Fibroblast of pulmonary artery (primary cell): ENCODE measurements around the gene NCEH1.
A peak's percentile ranks its signal among the peaks of the same experiment; 100 is the strongest.

ENCODE experiments used
- DNase-seq: peaks from one replicate; pipeline ENCODE4 v3.0.0-alpha.2; 2010; ENCODE audit warnings: low read depth
- H3K4me3 ChIP-seq: replicated peaks from 2 replicates; pipeline ENCODE4 v1.5.1; 2011; ENCODE audit warnings: low read depth, mild to moderate bottlenecking, control low read depth, low read length, moderate library complexity
- TF ChIP-seq, protein P1 (sequence below): IDR thresholded peaks from 2 replicates; pipeline ENCODE4 v1.5.1; 2011; ENCODE audit warnings: mild to moderate bottlenecking, control low read depth, low read length, inconsistent platforms; ENCODE audit errors: missing control alignments

Gene NCEH1

GRCh38 chr3:172716476-172716875 is 5.6 kb upstream of the NCEH1 start:
- DNase-seq = no peak
- TF ChIP-seq, protein P1, sequence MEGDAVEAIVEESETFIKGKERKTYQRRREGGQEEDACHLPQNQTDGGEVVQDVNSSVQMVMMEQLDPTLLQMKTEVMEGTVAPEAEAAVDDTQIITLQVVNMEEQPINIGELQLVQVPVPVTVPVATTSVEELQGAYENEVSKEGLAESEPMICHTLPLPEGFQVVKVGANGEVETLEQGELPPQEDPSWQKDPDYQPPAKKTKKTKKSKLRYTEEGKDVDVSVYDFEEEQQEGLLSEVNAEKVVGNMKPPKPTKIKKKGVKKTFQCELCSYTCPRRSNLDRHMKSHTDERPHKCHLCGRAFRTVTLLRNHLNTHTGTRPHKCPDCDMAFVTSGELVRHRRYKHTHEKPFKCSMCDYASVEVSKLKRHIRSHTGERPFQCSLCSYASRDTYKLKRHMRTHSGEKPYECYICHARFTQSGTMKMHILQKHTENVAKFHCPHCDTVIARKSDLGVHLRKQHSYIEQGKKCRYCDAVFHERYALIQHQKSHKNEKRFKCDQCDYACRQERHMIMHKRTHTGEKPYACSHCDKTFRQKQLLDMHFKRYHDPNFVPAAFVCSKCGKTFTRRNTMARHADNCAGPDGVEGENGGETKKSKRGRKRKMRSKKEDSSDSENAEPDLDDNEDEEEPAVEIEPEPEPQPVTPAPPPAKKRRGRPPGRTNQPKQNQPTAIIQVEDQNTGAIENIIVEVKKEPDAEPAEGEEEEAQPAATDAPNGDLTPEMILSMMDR = no peak

GRCh38 chr3:172713316-172713715 is 2.4 kb upstream of the NCEH1 start:
- no peak overlapping the region for H3K4me3 ChIP-seq
- DNase-seq = no peak
- TF ChIP-seq, protein P1 = no peak

More at GRCh38 chr3:172716476-172716875, 5.6 kb upstream of the NCEH1 start:
- no peak overlapping the region for H3K4me3 ChIP-seq

GRCh38 chr3:172711454-172711795 is 558 bp upstream of the NCEH1 start:
- TF ChIP-seq, protein P1 = no peak
- peak overlapping the region; percentile 80 for H3K4me3 ChIP-seq
- DNase-seq = no peak

- TF ChIP-seq, protein P1 = no peak
- DNase-seq = peak; percentile 40
- peak overlapping the region; percentile 80 for H3K4me3 ChIP-seq
Observed at GRCh38 chr3:172709774-172710663, 848 bp downstream of the NCEH1 start.

- H3K4me3 ChIP-seq = peak overlapping the region; percentile 80
- TF ChIP-seq, protein P1 = no peak
- peak; percentile 40 for DNase-seq
Observed at GRCh38 chr3:172708921-172709773, 1.7 kb downstream of the NCEH1 start.

- DNase-seq = peak; percentile 88
- TF ChIP-seq, protein P1 = no peak
- no peak overlapping the region for H3K4me3 ChIP-seq
Observed at GRCh38 chr3:172707967-172708366, 2.9 kb downstream of the NCEH1 start.
